Gastroesophageal sphincter (tissue), 4 donors: ENCODE measurements around the gene HDDC3. TPM values are rescaled to one million over a fixed set of nuclear protein-coding genes. Genes with fewer than 3 reads are reported as not detected.
A peak's percentile ranks its signal among the peaks of the same experiment; 100 is the strongest.

Source experiments
- ATAC-seq: fragments of 150-250 bp; one replicate; pipeline ENCODE4 v1.9.1; 2016; ENCODE audit warnings: mild to moderate bottlenecking, moderate library complexity
- H3K27ac ChIP-seq, 4 donors: fragments of 200-600 bp; sonication (generic) in 3 of 4; 1 replicate in 3 of 4; 2 replicates in 1 of 4; pipeline ENCODE4 v1.5.1; 2016 to 2019
- H3K27me3 ChIP-seq: fragments of 200-600 bp; sonication (generic); one replicate; pipeline ENCODE4 v1.5.1; 2019
- H3K36me3 ChIP-seq, 2 donors: fragments of 200-600 bp; sonication (generic); one replicate each; pipeline ENCODE4 v1.5.1; 2019; ENCODE audit warnings: control low read depth in 1 of 2
- H3K4me1 ChIP-seq, 3 donors: fragments of 200-600 bp; sonication (generic); 1 replicate in 2 of 3; 2 replicates in 1 of 3; pipeline ENCODE4 v1.5.1; 2016 to 2019; ENCODE audit warnings: control low read depth in 2 of 3
- H3K4me3 ChIP-seq, 2 donors: fragments of 200-600 bp; sonication (generic); one replicate each; pipeline ENCODE4 v1.5.1; 2019; ENCODE audit warnings: mild to moderate bottlenecking in 1 of 2, moderate library complexity in 1 of 2
- H3K9me3 ChIP-seq, 3 donors: fragments of 200-600 bp; sonication (generic); one replicate each; pipeline ENCODE4 v1.5.1; 2017 to 2019; ENCODE audit warnings: control low read depth in 2 of 3
- EP300 ChIP-seq: sonication (generic); formaldehyde crosslinking; IDR thresholded peaks from one replicate; pipeline ENCODE4 v1.6.1; 2017; ENCODE audit warnings: antibody characterized with exemption, mild to moderate bottlenecking
- POLR2A ChIP-seq, 2 donors: fragments of 450-650 bp; IDR thresholded peaks; one replicate each; pipeline ENCODE4 v1.6.1; 2017; ENCODE audit warnings: antibody characterized with exemption in 2 of 2, mild to moderate bottlenecking in 2 of 2, moderate library complexity in 1 of 2
- POLR2AphosphoS5 ChIP-seq: sonication (generic); formaldehyde crosslinking; IDR thresholded peaks from one replicate; pipeline ENCODE4 v1.6.1; 2017; ENCODE audit warnings: antibody characterized with exemption
- WGBS, 2 donors: methylation state at CpG; one replicate each; pipeline ENCODE4 v1.1.5; 2018; ENCODE audit warnings: low coverage in 1 of 2; 5-methylcytosine and 5-hydroxymethylcytosine counted together
- total RNA-seq, 4 donors: library from RNA; depleted of rRNA; stranded (reverse); fragments of >200 nt; gene quantifications; one replicate each; pipeline ENCODE4 v1.1.0, GENCODE V29; 2016
- TF ChIP-seq, protein P1 (sequence below), 4 experiments: fragments of 200-600 bp in 2 of 4; fragments of 450-650 bp in 2 of 4; sonication (generic) in 1 of 4; IDR thresholded peaks; one replicate each; pipeline ENCODE4 v1.5.1; 2017 to 2019; ENCODE audit warnings: antibody characterized with exemption in 4 of 4, mild to moderate bottlenecking in 2 of 4, moderate library complexity in 2 of 4

Gene HDDC3
- total RNA-seq, 4 donors from 2014 or later: 5.9 to 17.1 (median 8.3) TPM

DNA sequence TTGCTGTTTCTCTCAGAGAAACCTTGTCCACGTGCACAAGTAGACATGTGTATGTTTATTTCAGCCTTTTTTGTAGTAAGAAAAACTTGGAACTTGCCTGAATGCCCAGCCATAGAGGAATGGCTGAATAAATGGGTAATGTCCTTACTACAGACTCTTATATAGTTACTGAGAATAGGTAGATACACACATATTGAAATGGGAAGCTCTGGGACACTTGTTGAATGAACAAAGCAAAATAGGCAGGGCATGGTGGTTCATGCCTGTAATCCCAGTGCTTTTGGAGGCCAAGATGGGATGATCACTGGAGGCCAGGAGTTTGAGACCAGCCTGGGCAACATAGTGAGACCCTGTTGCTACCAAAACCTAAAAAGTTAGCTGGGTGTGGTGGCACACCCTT, 4.5 kb upstream of the HDDC3 start:
- no peak for ATAC-seq

DNA sequence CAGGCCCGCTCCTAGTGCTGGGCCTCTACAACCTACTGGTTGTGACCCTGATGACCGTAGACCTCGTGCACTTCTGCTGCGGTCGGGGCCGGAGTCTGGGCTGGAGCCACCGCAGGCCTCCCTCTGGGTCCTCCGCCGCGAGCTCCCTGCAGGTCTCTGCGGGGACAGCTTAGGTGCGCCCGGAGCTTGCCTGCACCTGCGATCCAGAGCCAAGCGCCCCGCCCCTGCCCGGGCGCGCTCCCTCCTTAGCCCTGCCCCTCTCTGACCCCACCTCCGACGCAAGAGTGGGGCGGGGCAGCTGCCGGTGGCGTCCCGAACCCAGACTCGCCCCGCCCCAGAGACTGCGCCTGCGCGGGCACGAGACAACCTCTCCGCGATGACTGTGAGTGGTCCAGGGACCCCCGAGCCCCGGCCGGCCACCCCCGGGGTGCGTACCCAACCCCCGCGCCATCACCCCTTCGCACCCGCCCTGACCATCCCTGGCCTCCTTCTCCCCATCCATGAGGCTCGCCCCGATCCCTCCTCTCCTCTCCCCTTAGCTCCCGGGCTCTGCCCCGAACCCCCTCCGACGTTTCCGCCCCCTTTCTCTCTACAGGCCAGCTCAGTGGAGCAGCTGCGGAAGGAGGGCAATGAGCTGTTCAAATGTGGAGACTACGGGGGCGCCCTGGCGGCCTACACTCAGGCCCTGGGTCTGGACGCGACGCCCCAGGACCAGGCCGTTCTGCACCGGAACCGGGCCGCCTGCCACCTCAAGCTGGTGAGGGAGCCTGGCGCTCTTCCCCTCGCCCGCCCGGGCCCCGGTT, 2.8 kb upstream of the HDDC3 start, which contains the start of gene UNC45A:
TSS of gene UNC45A (plus strand) at position 337 of the 803 bp plus-strand sequence. CDS start at position 377, 40 bp downstream.
- Histone ChIP-seq H3K4me3 (peak within 1 kb of the TSS; percentile 34 to 83), H3K27ac (peak within 1 kb of the TSS; percentile 10 to 93 (median 89)), H3K27me3 (no peaks in the 10 kb centered on the region), H3K36me3 (peaks cover 0 to 30% of the 10 kb centered on the region in 2 donors), H3K9me3 (no peaks in the 10 kb centered on the region), H3K4me1 (peaks cover 0 to 64% (median 34%) of the 10 kb centered on the region in 3 donors)
- TF ChIP-seq POLR2AphosphoS5: peak; percentile 45
- TF ChIP-seq POLR2A (IDR thresholded peaks at IDR 0.05): peak in 1 of 2 donors; percentile 17
- TF ChIP-seq, protein P1, sequence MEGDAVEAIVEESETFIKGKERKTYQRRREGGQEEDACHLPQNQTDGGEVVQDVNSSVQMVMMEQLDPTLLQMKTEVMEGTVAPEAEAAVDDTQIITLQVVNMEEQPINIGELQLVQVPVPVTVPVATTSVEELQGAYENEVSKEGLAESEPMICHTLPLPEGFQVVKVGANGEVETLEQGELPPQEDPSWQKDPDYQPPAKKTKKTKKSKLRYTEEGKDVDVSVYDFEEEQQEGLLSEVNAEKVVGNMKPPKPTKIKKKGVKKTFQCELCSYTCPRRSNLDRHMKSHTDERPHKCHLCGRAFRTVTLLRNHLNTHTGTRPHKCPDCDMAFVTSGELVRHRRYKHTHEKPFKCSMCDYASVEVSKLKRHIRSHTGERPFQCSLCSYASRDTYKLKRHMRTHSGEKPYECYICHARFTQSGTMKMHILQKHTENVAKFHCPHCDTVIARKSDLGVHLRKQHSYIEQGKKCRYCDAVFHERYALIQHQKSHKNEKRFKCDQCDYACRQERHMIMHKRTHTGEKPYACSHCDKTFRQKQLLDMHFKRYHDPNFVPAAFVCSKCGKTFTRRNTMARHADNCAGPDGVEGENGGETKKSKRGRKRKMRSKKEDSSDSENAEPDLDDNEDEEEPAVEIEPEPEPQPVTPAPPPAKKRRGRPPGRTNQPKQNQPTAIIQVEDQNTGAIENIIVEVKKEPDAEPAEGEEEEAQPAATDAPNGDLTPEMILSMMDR (IDR thresholded peaks at IDR 0.05): no peak
- no peak for TF ChIP-seq EP300
- 3% methylated on average over 6 of the region's 65 CpGs; no CpG with 5 or more reads in 1 of the 2 donors for WGBS, 2 donors
- ATAC-seq: peak; percentile 89

More for the DNA sequence above, 4.5 kb upstream of the HDDC3 start:
- Histone ChIP-seq H3K4me3 (no peak overlapping the region), H3K9me3 (no peaks in the 10 kb centered on the region), H3K4me1 (peaks cover 0 to 47% (median 24%) of the 10 kb centered on the region in 3 donors), H3K27ac (no peak overlapping the region), H3K27me3 (no peaks in the 10 kb centered on the region), H3K36me3 (peaks cover 0 to 47% of the 10 kb centered on the region in 2 donors)
- WGBS, 2 donors: 45 to 60% methylated on average over 1 of the region's 1 CpG
- TF ChIP-seq, protein P1 (IDR thresholded peaks at IDR 0.05): no peak
- TF ChIP-seq POLR2A (IDR thresholded peaks at IDR 0.05): no peak

DNA sequence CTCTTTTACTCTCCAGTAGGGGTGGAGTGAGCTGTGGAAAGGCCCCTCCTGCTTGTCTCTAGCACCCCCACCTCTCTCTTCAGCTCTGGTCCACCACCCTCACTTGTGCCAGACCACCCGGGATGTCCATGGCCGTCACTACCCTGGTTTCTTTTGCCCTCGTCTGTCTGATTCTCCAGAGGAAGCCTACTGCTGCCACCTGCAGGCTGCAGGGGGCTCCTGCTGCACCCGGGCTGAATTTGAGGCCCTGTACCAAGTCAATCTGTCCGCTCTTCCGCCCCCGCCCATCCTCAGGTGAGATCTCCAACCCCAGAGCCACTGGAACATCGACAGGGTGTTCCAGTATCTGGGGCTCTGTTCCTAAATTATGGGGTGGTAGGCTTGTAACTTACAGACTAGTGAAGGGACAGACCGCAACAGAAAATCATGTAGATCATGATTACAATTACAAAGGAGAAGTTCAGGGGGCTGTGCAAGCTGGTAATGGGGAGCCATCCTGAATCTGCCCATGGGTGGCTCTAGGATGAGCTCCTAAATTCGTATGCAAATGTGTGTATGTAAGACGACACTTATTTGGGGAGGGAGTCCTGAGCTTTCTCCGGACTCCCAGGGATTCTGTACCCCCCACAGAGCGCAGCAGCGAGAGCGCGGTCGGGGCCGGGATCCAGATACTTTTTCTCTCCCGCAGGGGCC, 2.1 kb upstream of the HDDC3 start:
- 5 to 20% methylated on average over 3 to 12 of the region's 19 CpGs for WGBS, 2 donors

DNA sequence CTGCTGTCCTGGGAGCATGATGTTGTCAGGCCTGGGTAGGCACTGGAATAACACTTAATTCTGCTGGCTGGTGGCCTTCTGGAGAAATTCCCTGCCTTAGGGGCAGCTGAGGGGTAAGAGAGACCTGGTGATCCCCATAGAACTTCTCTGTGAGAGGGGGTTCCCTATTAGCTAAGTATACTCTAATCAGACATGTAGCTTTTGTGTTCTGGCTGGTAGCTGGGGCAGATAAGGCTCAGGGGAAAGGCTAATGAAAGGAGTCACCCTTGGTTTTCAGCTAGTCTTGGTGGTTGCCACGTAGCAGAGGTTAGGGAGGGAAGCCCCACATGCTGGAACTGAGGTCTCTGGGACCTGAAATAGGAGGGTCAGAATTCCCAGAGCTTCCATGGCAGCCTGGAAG, 952 bp upstream of the HDDC3 start:
- Histone ChIP-seq H3K36me3 (peaks cover 0 to 12% of the 10 kb centered on the region in 2 donors), H3K4me3 (no peak overlapping the region), H3K27me3 (no peaks in the 10 kb centered on the region), H3K27ac (peak overlapping the region in 1 of 4 donors; percentile 92), H3K9me3 (no peaks in the 10 kb centered on the region), H3K4me1 (peaks cover 0 to 72% (median 34%) of the 10 kb centered on the region in 3 donors)
- no peak for ATAC-seq
- 86% methylated on average over 1 of the region's 1 CpG; no CpG with 5 or more reads in 1 of the 2 donors for WGBS, 2 donors
- TF ChIP-seq, protein P1 (IDR thresholded peaks at IDR 0.05): no peak
- TF ChIP-seq EP300: no peak
- no peak for TF ChIP-seq POLR2AphosphoS5
- no peak for TF ChIP-seq POLR2A (IDR thresholded peaks at IDR 0.05)

More for the DNA sequence above, 2.1 kb upstream of the HDDC3 start:
- Histone ChIP-seq H3K4me1 (peaks cover 0 to 68% (median 34%) of the 10 kb centered on the region in 3 donors), H3K27me3 (no peaks in the 10 kb centered on the region), H3K4me3 (peak overlapping the region; percentile 34 to 83), H3K27ac (peak overlapping the region; percentile 10 to 93 (median 89)), H3K36me3 (peaks cover 0 to 23% of the 10 kb centered on the region in 2 donors), H3K9me3 (no peaks in the 10 kb centered on the region)
- TF ChIP-seq, protein P1 (IDR thresholded peaks at IDR 0.05): peak in 3 of 4 experiments; percentile 76 to 96 (median 77)
- no peak for TF ChIP-seq POLR2A (IDR thresholded peaks at IDR 0.05)
- peak; percentile 46 for ATAC-seq
